Stimulated activated memory B cell treated with anti-CD40 and anti-IgM and Interleukin-4, amounts not matched to agents 10 μg/mL and 1 μg/mL and 100 μg/mL, for 72 hours (primary cell): ENCODE results near the gene ARFIP1.
"Not testable (repeated sequence)": the region's sequence is repeated elsewhere in the genome, so short reads cannot be mapped to it uniquely, and the experiment has no call there.

Experiments
- ATAC-seq: fragments of 150-1000 bp; cut with Tn5 transposase; 2 replicates; pipeline ENCODE4 v1.10.0; 2021
- H3K27ac Mint-ChIP-seq: one replicate; pipeline ENCODE4 v1.8.0; 2022; ENCODE audit warnings: mild to moderate bottlenecking, mixed read lengths
- H3K27me3 Mint-ChIP-seq: one replicate; pipeline ENCODE4 v1.8.0; 2022; ENCODE audit warnings: mixed read lengths
- H3K36me3 Mint-ChIP-seq: one replicate; pipeline ENCODE4 v1.8.0; 2022; ENCODE audit warnings: mixed read lengths
- H3K4me1 Mint-ChIP-seq: one replicate; pipeline ENCODE4 v1.8.0; 2022; ENCODE audit warnings: mixed read lengths
- H3K4me3 Mint-ChIP-seq: one replicate; pipeline ENCODE4 v1.8.0; 2022; ENCODE audit warnings: mild to moderate bottlenecking, moderate library complexity, mixed read lengths
- H3K9me3 Mint-ChIP-seq: one replicate; pipeline ENCODE4 v1.8.0; 2022; ENCODE audit warnings: mixed read lengths

The ARFIP1 gene, protein sequence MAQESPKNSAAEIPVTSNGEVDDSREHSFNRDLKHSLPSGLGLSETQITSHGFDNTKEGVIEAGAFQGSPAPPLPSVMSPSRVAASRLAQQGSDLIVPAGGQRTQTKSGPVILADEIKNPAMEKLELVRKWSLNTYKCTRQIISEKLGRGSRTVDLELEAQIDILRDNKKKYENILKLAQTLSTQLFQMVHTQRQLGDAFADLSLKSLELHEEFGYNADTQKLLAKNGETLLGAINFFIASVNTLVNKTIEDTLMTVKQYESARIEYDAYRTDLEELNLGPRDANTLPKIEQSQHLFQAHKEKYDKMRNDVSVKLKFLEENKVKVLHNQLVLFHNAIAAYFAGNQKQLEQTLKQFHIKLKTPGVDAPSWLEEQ

GRCh38 chr4:152779513-152780266, at the start of gene ARFIP1, which contains the start of gene TIGD4:
Gene ARFIP1, plus strand, starts transcription at chr4:152779954. Its CDS starts 49,680 bp downstream, at chr4:152829634.
Gene TIGD4, minus strand, starts transcription at chr4:152779730. Its CDS starts 8,726 bp downstream, at chr4:152771004.
- H3K9me3 Mint-ChIP-seq: no peaks in the 10 kb centered on the region
- peak within 1 kb of the TSS; percentile 98 for H3K4me3 Mint-ChIP-seq
- no peaks in the 10 kb centered on the region for H3K36me3 Mint-ChIP-seq
- ATAC-seq: peak; percentile 98
- peak within 1 kb of the TSS; percentile 84 for H3K27ac Mint-ChIP-seq
- peaks cover 63% of the 10 kb centered on the region for H3K4me1 Mint-ChIP-seq
- no peaks in the 10 kb centered on the region for H3K27me3 Mint-ChIP-seq

DNA sequence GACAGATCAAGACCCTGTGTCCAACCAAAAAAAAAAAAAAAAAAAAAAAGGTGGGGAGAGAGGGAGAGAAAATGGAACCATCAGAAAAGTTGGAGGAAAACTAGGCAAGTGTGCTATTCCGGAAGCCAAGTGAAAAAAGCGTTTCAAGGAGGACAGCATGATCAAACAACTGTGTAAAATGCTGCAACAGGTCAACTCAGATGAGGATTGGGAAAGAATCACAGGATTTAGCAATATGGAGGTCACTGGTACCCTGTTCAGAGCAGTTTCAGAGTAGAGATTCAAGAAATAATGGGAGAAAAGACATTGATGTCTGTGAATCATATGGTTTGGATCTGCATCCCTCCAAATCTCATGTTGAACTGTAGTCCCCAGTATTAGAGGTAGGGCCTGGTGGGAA, 47.8 kb upstream of the ARFIP1 start:
- H3K9me3 Mint-ChIP-seq: no peaks in the 10 kb centered on the region
- no peak overlapping the region for H3K27ac Mint-ChIP-seq
- no peaks in the 10 kb centered on the region for H3K36me3 Mint-ChIP-seq
- no peak overlapping the region for H3K4me3 Mint-ChIP-seq
- H3K4me1 Mint-ChIP-seq: peaks cover 34% of the 10 kb centered on the region
- ATAC-seq: no peak
- H3K27me3 Mint-ChIP-seq: no peaks in the 10 kb centered on the region

DNA sequence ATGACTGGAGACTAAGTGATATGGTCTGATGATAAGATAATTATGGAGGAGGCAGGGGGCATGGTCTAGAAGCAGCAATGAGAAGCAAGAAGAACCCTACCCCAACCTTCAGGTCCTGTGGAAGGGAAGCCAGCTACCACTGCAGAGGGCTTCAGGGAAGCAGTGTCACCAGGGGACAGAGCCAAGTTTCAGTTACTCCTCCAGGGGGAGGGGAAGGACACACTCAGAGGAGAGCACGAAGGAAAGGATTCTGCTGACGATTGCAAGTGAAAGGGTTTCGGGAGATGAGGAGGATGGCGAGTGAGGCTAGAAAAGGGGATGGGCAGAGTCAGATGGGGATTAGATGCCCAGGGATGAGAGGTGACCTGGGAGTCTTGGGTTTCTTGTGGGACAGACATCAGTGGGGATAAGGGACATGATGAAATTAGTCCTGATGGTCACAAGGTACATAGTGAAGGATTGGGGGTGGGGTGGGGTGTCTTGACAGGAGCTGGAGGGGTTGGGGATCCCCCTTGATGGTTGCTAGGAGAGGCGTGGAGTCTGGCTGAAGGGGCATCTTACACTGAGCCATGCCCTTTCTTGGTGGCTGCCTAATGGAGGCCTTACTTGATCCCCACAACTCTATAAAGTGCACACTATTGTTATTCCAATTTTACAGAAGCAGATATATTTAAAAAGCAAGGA, 45.6 kb upstream of the ARFIP1 start:
- Mint-ChIP-seq H3K27ac (peak overlapping the region; percentile 22), H3K36me3 (no peaks in the 10 kb centered on the region), H3K4me1 (peaks cover 21% of the 10 kb centered on the region), H3K27me3 (no peaks in the 10 kb centered on the region), H3K4me3 (no peak overlapping the region), H3K9me3 (no peaks in the 10 kb centered on the region)
- no peak for ATAC-seq

DNA sequence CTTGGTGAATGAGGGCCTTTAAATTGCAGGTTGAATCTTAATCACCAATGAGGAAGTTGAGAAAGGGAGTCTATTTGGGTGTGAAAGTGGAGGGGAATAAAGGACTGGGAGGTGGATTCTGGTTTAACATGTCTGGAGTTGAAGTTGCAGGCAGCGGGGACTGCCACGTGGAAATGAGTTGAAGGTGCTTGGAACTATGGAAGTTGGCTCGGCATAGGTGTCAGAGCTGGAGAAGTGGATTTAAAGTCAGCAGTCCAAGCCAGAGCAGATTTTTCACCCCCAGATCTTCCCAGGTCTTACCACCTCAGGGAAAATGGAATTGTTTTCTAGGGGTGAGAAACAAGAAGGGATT, 45.1 kb upstream of the ARFIP1 start:
- Mint-ChIP-seq H3K36me3 (no peaks in the 10 kb centered on the region), H3K4me1 (peaks cover 21% of the 10 kb centered on the region), H3K9me3 (no peaks in the 10 kb centered on the region), H3K27me3 (no peaks in the 10 kb centered on the region), H3K27ac (peak overlapping the region; percentile 22), H3K4me3 (no peak overlapping the region)
- no peak for ATAC-seq

GRCh38 chr4:152735396-152735859, 44.3 kb upstream of the ARFIP1 start:
- Mint-ChIP-seq H3K9me3 (no peaks in the 10 kb centered on the region), H3K4me3 (no peak overlapping the region), H3K36me3 (no peaks in the 10 kb centered on the region), H3K27me3 (no peaks in the 10 kb centered on the region), H3K4me1 (peaks cover 21% of the 10 kb centered on the region), H3K27ac (peak overlapping the region; percentile 33)
- no peak for ATAC-seq

- no peaks in the 10 kb centered on the region for H3K9me3 Mint-ChIP-seq
- peaks cover 21% of the 10 kb centered on the region for H3K4me1 Mint-ChIP-seq
- ATAC-seq: no peak
These were observed 43.8 kb upstream of the ARFIP1 start for GRCh38 chr4:152735906-152736305.

DNA sequence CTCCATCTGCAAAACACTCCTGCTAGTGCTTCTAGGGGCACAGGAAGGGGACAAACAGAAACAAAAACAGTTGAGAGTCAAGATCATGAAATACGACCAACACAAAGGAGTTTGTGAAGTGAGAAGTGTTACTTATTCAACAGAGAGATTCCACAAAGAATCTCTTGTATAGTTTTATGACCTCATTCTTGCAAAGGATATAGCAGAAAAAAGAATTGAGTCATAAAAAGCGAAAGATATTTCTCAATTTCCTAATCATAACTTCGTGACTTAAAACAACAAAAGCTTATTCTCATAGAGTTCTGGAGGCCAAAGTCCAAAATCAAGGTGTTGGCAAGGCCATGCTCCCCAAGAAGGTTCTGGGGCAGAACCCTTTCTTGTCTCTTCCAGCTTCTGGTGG, 40.9 kb upstream of the ARFIP1 start:
- Mint-ChIP-seq H3K27me3 (peaks cover 1% of the 10 kb centered on the region), H3K9me3 (no peaks in the 10 kb centered on the region), H3K4me3 (no peak overlapping the region), H3K27ac (no peak overlapping the region), H3K4me1 (peaks cover 17% of the 10 kb centered on the region), H3K36me3 (no peaks in the 10 kb centered on the region)
- ATAC-seq: no peak

More at GRCh38 chr4:152735906-152736305, 43.8 kb upstream of the ARFIP1 start:
- H3K4me3 Mint-ChIP-seq: no peak overlapping the region
- H3K36me3 Mint-ChIP-seq: no peaks in the 10 kb centered on the region
- peak overlapping the region; percentile 33 for H3K27ac Mint-ChIP-seq
- no peaks in the 10 kb centered on the region for H3K27me3 Mint-ChIP-seq

DNA sequence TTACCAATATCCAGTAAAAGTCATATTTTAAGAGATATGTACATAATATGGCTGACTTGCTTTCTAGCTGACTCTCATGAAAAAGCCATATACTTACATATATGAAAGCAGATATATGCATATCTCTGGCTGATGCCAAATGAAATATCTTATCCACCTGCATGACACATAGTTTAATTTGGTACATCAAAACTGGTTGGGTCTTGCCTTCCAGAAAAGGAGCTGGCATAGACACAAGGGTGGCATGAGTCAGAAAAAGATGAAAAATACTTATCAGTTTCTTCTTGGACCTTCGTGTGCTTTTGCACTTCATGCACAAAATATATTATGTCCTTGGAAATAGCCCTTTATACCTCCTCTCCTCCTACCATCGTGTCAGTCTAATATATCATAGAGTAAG, 32.3 kb upstream of the ARFIP1 start:
- peaks cover 23% of the 10 kb centered on the region for H3K27me3 Mint-ChIP-seq
- H3K36me3 Mint-ChIP-seq: no peaks in the 10 kb centered on the region
- no peak overlapping the region for H3K4me3 Mint-ChIP-seq
- H3K27ac Mint-ChIP-seq: no peak overlapping the region
- ATAC-seq: no peak
- H3K9me3 Mint-ChIP-seq: peaks cover 2% of the 10 kb centered on the region
- no peaks in the 10 kb centered on the region for H3K4me1 Mint-ChIP-seq

DNA sequence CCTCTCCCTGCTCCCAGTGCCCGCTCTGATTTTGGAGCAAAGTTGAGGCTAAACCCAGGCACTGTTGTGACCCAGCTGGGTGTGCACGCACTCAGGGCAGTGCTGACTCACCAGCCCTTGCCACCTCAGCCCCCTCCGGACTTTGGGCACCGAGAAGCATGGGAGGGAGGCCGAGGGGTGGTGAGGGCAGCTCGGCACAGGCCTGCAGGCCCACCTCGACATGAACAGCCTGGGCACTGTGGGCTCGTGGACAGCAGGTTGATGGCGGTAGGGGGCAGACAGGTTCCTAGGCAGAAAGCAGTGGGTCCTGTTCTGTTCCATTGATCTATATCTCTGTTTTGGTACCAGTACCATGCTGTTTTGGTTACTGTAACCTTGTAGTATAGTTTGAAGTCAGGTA, 31.1 kb upstream of the ARFIP1 start:
- Mint-ChIP-seq H3K9me3 (peaks cover 3% of the 10 kb centered on the region), H3K27me3 (peaks cover 23% of the 10 kb centered on the region), H3K4me3 (no peak overlapping the region), H3K4me1 (no peaks in the 10 kb centered on the region), H3K27ac (no peak overlapping the region), H3K36me3 (no peaks in the 10 kb centered on the region)
- no peak for ATAC-seq

DNA sequence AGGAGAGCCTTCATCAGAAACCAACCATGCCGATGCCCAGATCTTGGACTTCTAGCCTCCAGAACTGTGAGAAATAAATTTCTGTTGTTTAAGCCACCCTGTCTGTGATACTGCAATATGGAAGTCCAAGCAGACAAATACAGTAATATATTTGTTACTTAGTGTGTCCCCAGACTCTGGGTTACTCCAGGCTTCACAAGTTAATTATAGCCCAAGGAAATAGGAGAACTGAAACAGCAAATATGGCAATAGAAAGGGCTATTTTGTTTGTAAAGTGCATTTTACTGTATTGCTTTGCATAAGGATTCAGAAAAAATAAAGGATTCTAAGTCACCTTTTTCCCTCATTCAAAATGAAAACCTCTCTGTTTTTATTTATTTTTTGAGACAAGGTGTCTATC, 16.0 kb upstream of the ARFIP1 start:
- H3K27me3 Mint-ChIP-seq: no peaks in the 10 kb centered on the region
- no peak overlapping the region for H3K27ac Mint-ChIP-seq
- H3K9me3 Mint-ChIP-seq: no peaks in the 10 kb centered on the region
- H3K36me3 Mint-ChIP-seq: no peaks in the 10 kb centered on the region
- no peak overlapping the region for H3K4me3 Mint-ChIP-seq
- ATAC-seq: no peak
- H3K4me1 Mint-ChIP-seq: no peaks in the 10 kb centered on the region

GRCh38 chr4:152765069-152765737, 14.6 kb upstream of the ARFIP1 start:
- not testable (repeated sequence) for H3K4me3 Mint-ChIP-seq, H3K36me3 Mint-ChIP-seq, H3K9me3 Mint-ChIP-seq, H3K27ac Mint-ChIP-seq, H3K4me1 Mint-ChIP-seq, ATAC-seq, H3K27me3 Mint-ChIP-seq

- no peaks in the 10 kb centered on the region for H3K27me3 Mint-ChIP-seq
- no peaks in the 10 kb centered on the region for H3K9me3 Mint-ChIP-seq
- no peak overlapping the region for H3K27ac Mint-ChIP-seq
- H3K4me3 Mint-ChIP-seq: no peak overlapping the region
- no peak for ATAC-seq
- H3K36me3 Mint-ChIP-seq: no peaks in the 10 kb centered on the region
- no peaks in the 10 kb centered on the region for H3K4me1 Mint-ChIP-seq
These were observed 7.8 kb upstream of the ARFIP1 start for GRCh38 chr4:152771741-152772533.

DNA sequence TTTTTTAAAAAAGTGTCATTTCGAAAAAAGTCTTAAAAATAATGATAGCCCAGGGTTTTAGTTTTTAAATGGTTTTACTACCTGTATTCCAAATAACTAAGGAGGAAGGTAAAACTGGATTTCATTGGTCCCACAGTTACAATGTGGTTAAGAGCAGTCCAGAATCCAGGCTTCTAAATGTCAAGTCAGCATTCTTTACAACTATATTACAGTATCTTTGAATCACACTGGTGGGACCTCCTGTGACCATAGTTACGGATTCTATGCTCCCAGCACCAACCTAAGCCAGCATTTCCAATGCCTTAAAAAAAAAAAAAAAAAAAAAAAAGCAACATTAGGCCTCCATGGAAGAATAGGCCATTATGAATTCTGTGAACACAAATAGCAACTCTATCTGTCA, 6.4 kb upstream of the ARFIP1 start:
- H3K9me3 Mint-ChIP-seq: no peaks in the 10 kb centered on the region
- H3K27ac Mint-ChIP-seq: no peak overlapping the region
- H3K36me3 Mint-ChIP-seq: no peaks in the 10 kb centered on the region
- peaks cover 10% of the 10 kb centered on the region for H3K4me1 Mint-ChIP-seq
- H3K4me3 Mint-ChIP-seq: no peak overlapping the region
- ATAC-seq: no peak
- H3K27me3 Mint-ChIP-seq: no peaks in the 10 kb centered on the region

DNA sequence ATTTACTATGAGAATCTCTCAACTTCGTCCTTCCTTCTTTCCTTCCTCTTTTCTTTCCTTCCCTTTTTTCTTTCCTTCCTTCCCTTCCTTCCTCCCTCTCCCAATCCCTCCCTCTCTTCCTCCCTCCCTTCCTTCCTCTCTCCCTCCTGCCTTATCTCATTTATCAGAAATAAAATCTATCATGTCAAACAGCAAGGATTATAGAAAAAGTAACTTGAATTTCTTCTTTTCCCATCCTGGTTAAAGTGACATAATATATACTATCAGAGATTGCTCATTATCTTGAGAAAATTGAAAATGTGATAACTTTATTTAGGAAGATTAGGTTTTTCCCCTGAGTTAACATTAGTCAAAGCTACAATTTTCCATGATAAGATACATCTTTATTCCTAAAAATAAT, 5.8 kb upstream of the ARFIP1 start:
- peaks cover 16% of the 10 kb centered on the region for H3K4me1 Mint-ChIP-seq

More for the DNA sequence above, 5.8 kb upstream of the ARFIP1 start:
- H3K9me3 Mint-ChIP-seq: no peaks in the 10 kb centered on the region
- H3K4me3 Mint-ChIP-seq: no peak overlapping the region
- ATAC-seq: no peak
- no peaks in the 10 kb centered on the region for H3K27me3 Mint-ChIP-seq
- H3K36me3 Mint-ChIP-seq: no peaks in the 10 kb centered on the region
- H3K27ac Mint-ChIP-seq: no peak overlapping the region
